Astrocyte (in vitro differentiated cells and primary cell): ENCODE measurements around the gene PDLIM5.
"Not testable (repeated sequence)": the region's sequence is repeated elsewhere in the genome, so short reads cannot be mapped to it uniquely, and the experiment has no call there.

ENCODE experiments used
- CTCF ChIP-seq: IDR thresholded peaks from 2 replicates; pipeline ENCODE4 v1.5.1; 2011; ENCODE audit warnings: low read depth, mild to moderate bottlenecking, inconsistent platforms, low read length, moderate library complexity; ENCODE audit not compliant: insufficient read depth
- EZH2 ChIP-seq: IDR thresholded peaks from 2 replicates; pipeline ENCODE4 v1.6.1; 2012; ENCODE audit warnings: mild to moderate bottlenecking, low read length, inconsistent platforms; ENCODE audit not compliant: insufficient read depth

DNA sequence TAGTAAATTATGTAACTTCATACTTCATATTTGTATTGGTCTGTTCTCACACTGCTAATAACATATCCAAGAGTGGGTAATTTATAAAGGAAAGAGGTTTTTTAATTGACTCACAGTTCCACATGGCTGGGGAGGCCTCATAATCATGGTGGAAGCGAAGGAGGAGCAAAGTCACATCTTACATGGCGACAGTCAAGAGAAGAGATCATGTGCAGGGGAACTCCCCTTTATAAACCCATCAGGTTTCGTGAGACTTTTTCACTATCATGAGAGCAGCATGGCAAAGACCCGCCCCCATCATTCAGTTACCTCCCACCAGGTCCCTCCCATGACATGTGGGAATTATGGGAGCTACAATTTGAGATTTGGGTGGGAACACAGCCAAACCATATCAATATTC lies 19.0 kb downstream of the PDLIM5 start:
- TF ChIP-seq CTCF, EZH2: not testable (repeated sequence)
